GM10847 (cell line): ENCODE measurements around the gene SNX5.

Experiments
- POLR2A ChIP-seq: IDR thresholded peaks from 2 replicates; pipeline ENCODE4 v1.6.1; 2011; ENCODE audit not compliant: insufficient read length; ENCODE audit errors: extremely low read depth

The SNX5 gene

GRCh38 chr20:17955302-17955701, 13.3 kb downstream of the SNX5 start:
- no peak for TF ChIP-seq POLR2A

GRCh38 chr20:17953935-17954334, 14.7 kb downstream of the SNX5 start:
- TF ChIP-seq POLR2A: no peak

GRCh38 chr20:17952692-17953684, 15.6 kb downstream of the SNX5 start:
- TF ChIP-seq POLR2A: no peak

GRCh38 chr20:17951323-17951722, 17.3 kb downstream of the SNX5 start:
- no peak for TF ChIP-seq POLR2A

GRCh38 chr20:17950670-17951069, 17.9 kb downstream of the SNX5 start:
- no peak for TF ChIP-seq POLR2A

- TF ChIP-seq POLR2A: no peak
Measured at GRCh38 chr20:17949899-17950298, 18.7 kb downstream of the SNX5 start.

- TF ChIP-seq POLR2A: no peak
Measured at GRCh38 chr20:17948442-17948841, 20.2 kb downstream of the SNX5 start.

- TF ChIP-seq POLR2A: no peak
Measured at GRCh38 chr20:17947474-17947815, 21.1 kb downstream of the SNX5 start.

- no peak for TF ChIP-seq POLR2A
Measured at GRCh38 chr20:17946572-17947473, 21.8 kb downstream of the SNX5 start.

GRCh38 chr20:17946040-17946439, 22.6 kb downstream of the SNX5 start:
- no peak for TF ChIP-seq POLR2A

- no peak for TF ChIP-seq POLR2A
Measured at GRCh38 chr20:17944854-17945474, 23.6 kb downstream of the SNX5 start.

GRCh38 chr20:17943343-17943742, 25.3 kb downstream of the SNX5 start:
- no peak for TF ChIP-seq POLR2A

- TF ChIP-seq POLR2A: no peak
Measured at GRCh38 chr20:17941826-17942196, 26.8 kb downstream of the SNX5 start.

GRCh38 chr20:17941087-17941825, 27.3 kb downstream of the SNX5 start:
- TF ChIP-seq POLR2A: no peak
